ENCODE results near the gene PRX. TPM values are rescaled to one million over a fixed set of nuclear protein-coding genes. Genes with fewer than 3 reads are reported as not detected.

The PRX gene
- total RNA-seq, 1 experiment from 2014 or later: 6.6 TPM

- Histone ChIP-seq H3F3A (ENCODE audit: insufficient read depth, low read depth) (peaks cover 18% of the 10 kb centered on the region), H3K79me2 (ENCODE audit: low read depth) (peaks cover 5% of the 10 kb centered on the region; the same call in 1 of the 2 replicates), H3K4me3 (no peak overlapping the region), H3K9me2 (ENCODE audit: insufficient read depth) (no peaks in the 10 kb centered on the region), H3K36me3 (ENCODE audit: low read depth) (no peaks in the 10 kb centered on the region), H3K4me2 (no peak overlapping the region), H3K27me3 (ENCODE audit: insufficient read depth, low read depth) (no peaks in the 10 kb centered on the region), H2AFZ (no peak overlapping the region), H3K27ac (no peak overlapping the region), H3K9me3 (ENCODE audit: insufficient read depth, low read depth) (no peaks in the 10 kb centered on the region), H3K4me1 (replicated peaks; ENCODE audit: insufficient read depth) (peaks cover 12% of the 10 kb centered on the region), H4K20me1 (ENCODE audit: insufficient read depth) (no peaks in the 10 kb centered on the region)
- intact Hi-C loops (cut with micrococcal nuclease; ENCODE audit: unreplicated experiment): no loop called here
- TF ChIP-seq EZH2 (IDR thresholded peaks at IDR 0.05; ENCODE audit: low read depth): no peak
- no peak for TF ChIP-seq CTCF (conservative IDR thresholded peaks at IDR 0.05)
- no peak for DNase-seq
- CTCF ChIA-PET: interaction anchor here (0.6 kb wide), 1 partner anchor 76 kb away, joined by 8 read pairs; no protein-coding TSS in a partner anchor
- POLR2A ChIA-PET (ENCODE audit: unreplicated experiment): interaction anchor here (0.5 kb wide), 1 partner anchor 21 kb away, joined by 5 read pairs; no protein-coding TSS in a partner anchor
- no TSS peak for BruUV-seq (replicated peaks)
Observed at GRCh38 chr19:40417643-40417981, 4.4 kb upstream of the PRX start.

- H3K9me3 ChIP-seq (ENCODE audit: insufficient read depth, low read depth): no peaks in the 10 kb centered on the region
- H3K27me3 ChIP-seq (ENCODE audit: insufficient read depth, low read depth): no peaks in the 10 kb centered on the region
- TF ChIP-seq EZH2 (IDR thresholded peaks at IDR 0.05; ENCODE audit: low read depth) (no peak), CTCF (conservative IDR thresholded peaks at IDR 0.05) (no peak)
- H3K27ac ChIP-seq: no peak overlapping the region
- H3K36me3 ChIP-seq (ENCODE audit: low read depth): no peaks in the 10 kb centered on the region
- no peak overlapping the region for H2AFZ ChIP-seq
- no peak overlapping the region for H3K4me3 ChIP-seq
- H3K4me2 ChIP-seq: no peak overlapping the region
- POLR2A ChIA-PET (ENCODE audit: unreplicated experiment): interaction anchor here (0.5 kb wide), 1 partner anchor 22 kb away, joined by 5 read pairs; no protein-coding TSS in a partner anchor
- H3K9me2 ChIP-seq (ENCODE audit: insufficient read depth): no peaks in the 10 kb centered on the region
- no peaks in the 10 kb centered on the region for H4K20me1 ChIP-seq (ENCODE audit: insufficient read depth)
- intact Hi-C loops (cut with micrococcal nuclease; ENCODE audit: unreplicated experiment): no loop called here
- peak in 1 of 2 experiments; percentile 40 for DNase-seq
- CTCF ChIA-PET: interaction anchor here (0.6 kb wide), 1 partner anchor 77 kb away, joined by 8 read pairs; no protein-coding TSS in a partner anchor
- peaks cover 18% of the 10 kb centered on the region for H3F3A ChIP-seq (ENCODE audit: insufficient read depth, low read depth)
- no TSS peak for BruUV-seq (replicated peaks)
- no peaks in the 10 kb centered on the region for H3K79me2 ChIP-seq (ENCODE audit: low read depth)
- peaks cover 8% of the 10 kb centered on the region for H3K4me1 ChIP-seq (replicated peaks; ENCODE audit: insufficient read depth)
Observed at GRCh38 chr19:40416918-40417642, 3.9 kb upstream of the PRX start.

- no peak overlapping the region for H3K4me2 ChIP-seq
- no peak overlapping the region for H2AFZ ChIP-seq
- BruUV-seq (replicated peaks): no TSS peak
- H3K27ac ChIP-seq: no peak overlapping the region
- H3K9me2 ChIP-seq (ENCODE audit: insufficient read depth): no peaks in the 10 kb centered on the region
- no peak for DNase-seq
- POLR2A ChIA-PET (ENCODE audit: unreplicated experiment): no interaction called here
- no peaks in the 10 kb centered on the region for H4K20me1 ChIP-seq (ENCODE audit: insufficient read depth)
- CTCF ChIA-PET: interaction anchor here (0.5 kb wide), 1 partner anchor 252 kb away, joined by 6 read pairs; no protein-coding TSS in a partner anchor
- no peaks in the 10 kb centered on the region for H3K9me3 ChIP-seq (ENCODE audit: insufficient read depth, low read depth)
- TF ChIP-seq EZH2 (IDR thresholded peaks at IDR 0.05; ENCODE audit: low read depth): no peak
- no peak for TF ChIP-seq CTCF (conservative IDR thresholded peaks at IDR 0.05)
- H3K4me3 ChIP-seq: no peak overlapping the region
- intact Hi-C loops (cut with micrococcal nuclease; ENCODE audit: unreplicated experiment): no loop called here
- H3K27me3 ChIP-seq (ENCODE audit: insufficient read depth, low read depth): no peaks in the 10 kb centered on the region
- H3K79me2 ChIP-seq (ENCODE audit: low read depth): no peaks in the 10 kb centered on the region
- no peaks in the 10 kb centered on the region for H3K36me3 ChIP-seq (ENCODE audit: low read depth)
- peaks cover 14% of the 10 kb centered on the region for H3F3A ChIP-seq (ENCODE audit: insufficient read depth, low read depth)
- H3K4me1 ChIP-seq (replicated peaks; ENCODE audit: insufficient read depth): no peaks in the 10 kb centered on the region; the same call in 1 of the 2 replicates
Observed at GRCh38 chr19:40415768-40416167, 2.6 kb upstream of the PRX start.
